Measurements from ENCODE around the gene MEIOSIN. TPM values are rescaled to one million over a fixed set of nuclear protein-coding genes. Genes with fewer than 3 reads are reported as not detected.
"Not testable (repeated sequence)": the region's sequence is repeated elsewhere in the genome, so short reads cannot be mapped to it uniquely, and the experiment has no call there.

The MEIOSIN gene
- total RNA-seq, 8 experiments from 2014 or later, result 0.09 to 0.24 TPM; not detected in 6

DNA sequence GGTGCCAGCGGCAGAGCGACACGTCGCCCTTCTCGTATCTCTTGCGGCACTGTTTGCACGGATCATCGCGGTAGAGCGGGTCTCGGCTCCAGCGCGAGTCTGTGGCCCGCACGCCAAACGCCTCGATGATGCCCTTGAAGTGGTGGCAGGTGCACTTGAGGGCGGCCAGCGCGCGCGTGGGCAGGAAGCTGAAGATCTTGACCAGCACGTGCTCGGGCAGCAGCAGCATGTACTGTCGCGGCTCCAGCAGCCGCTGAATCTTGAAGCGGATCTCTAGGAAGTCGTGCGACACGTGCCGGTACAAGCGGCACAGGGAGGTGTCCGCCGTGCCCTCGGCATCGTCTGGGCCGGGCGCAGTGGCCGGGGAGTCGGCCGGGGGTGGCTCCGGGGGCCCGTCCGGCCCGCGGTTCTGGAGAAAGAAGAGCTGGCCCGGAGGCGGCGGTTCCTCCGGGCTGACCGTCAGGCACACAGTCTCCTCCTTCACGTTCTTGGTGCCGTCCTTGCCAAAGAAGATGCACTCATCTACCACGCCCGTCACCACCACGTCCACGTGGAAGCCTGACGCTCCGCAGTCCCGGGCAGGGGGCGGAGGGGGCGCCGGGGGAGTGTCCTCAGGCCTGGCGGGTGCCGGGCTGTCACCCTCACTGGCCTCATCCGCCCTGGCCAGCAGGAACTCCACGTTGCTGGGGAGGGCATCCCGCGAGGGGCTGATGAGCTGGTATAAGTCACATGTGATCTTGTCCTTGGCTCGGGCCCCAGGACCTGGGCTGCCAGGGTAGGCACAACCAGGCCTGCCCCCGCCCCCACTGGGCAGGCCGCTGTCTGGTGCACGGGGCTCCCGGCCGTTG is 21.2 kb upstream of the MEIOSIN start:
- Histone ChIP-seq H3K4me3 (no peak overlapping the region), H3K27ac (no peak overlapping the region), H3K4me1 (replicated peaks in 1 of 2) (peaks cover 4 to 7% of the 10 kb centered on the region in 2 donors)
- 87 to 92% (median 88%) methylated on average over 6 to 22 of the region's 76 CpGs; no CpG with 5 or more reads in 7 of the 10 experiments for WGBS, 10 experiments
- ATAC-seq (replicated peaks in 6 of 8), result peak in 1 of 8 experiments; percentile 4
- in situ Hi-C loops (cut with MboI; ENCODE audit: low pct_unique_long_range_greater_than_20kb in 2 of 9, low sequenced_read_pairs in 9 of 9, unreplicated experiment in 9 of 9), result no loop called here

DNA sequence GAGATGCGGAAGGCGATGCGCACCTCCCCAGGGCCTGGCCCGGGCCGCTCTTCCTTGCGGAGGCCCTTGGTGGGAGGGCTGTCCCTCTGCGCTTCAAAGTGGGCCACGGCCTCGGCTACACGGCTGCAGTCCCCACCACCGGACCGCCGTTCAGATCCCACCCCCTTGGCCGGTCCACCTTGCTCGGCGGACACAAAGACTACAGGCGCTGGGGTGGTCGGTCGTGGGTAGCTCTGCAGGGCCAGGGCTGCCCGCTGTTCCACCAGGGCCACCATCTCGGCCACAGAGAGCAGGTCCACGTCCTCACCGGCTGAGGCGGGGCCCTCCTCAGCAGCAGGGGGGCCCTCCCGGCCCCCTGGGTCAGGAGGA is 20.6 kb upstream of the MEIOSIN start:
- H3K27ac ChIP-seq, result no peak overlapping the region
- 60% methylated on average over 1 of the region's 25 CpGs; no CpG with 5 or more reads in 9 of the 10 experiments for WGBS, 10 experiments
- in situ Hi-C loops (cut with MboI; ENCODE audit: low pct_unique_long_range_greater_than_20kb in 2 of 9, low sequenced_read_pairs in 9 of 9, unreplicated experiment in 9 of 9), result no loop called here

DNA sequence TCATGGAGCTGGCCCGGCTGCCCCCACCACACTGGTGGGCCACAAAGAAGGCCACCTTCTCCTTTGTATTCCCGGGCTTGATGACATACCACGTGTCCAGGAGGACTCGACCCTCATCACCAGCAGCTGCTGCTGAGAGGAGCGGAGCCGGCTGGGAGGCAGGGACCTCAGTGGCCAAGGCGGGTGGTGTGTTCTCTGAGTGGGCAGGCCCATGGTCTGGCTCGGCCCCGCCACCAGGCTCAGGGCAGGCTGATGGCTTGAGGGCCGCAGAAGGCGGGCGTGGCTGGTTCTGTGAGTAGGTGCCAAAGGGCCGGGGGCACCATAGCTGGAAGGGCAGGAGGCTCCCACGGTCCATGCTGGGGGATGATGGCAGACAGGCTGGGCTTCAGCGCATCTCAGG is 20.1 kb upstream of the MEIOSIN start:
- H3K27ac ChIP-seq, result no peak overlapping the region
- peaks cover 8 to 9% of the 10 kb centered on the region in 2 donors for H3K4me1 ChIP-seq (replicated peaks in 1 of 2)
- 67 to 100% (median 100%) methylated on average over 1 to 3 of the region's 15 CpGs; no CpG with 5 or more reads in 6 of the 10 experiments for WGBS, 10 experiments
- no peak overlapping the region for H3K4me3 ChIP-seq
- no peak for ATAC-seq (replicated peaks in 6 of 8)
- in situ Hi-C loops (cut with MboI; ENCODE audit: low pct_unique_long_range_greater_than_20kb in 2 of 9, low sequenced_read_pairs in 9 of 9, unreplicated experiment in 9 of 9), result no loop called here

More for the DNA sequence above, 20.6 kb upstream of the MEIOSIN start:
- ATAC-seq (replicated peaks in 6 of 8), result no peak
- Histone ChIP-seq H3K4me3 (no peak overlapping the region), H3K4me1 (replicated peaks in 1 of 2) (peaks cover 4 to 7% of the 10 kb centered on the region in 2 donors)

DNA sequence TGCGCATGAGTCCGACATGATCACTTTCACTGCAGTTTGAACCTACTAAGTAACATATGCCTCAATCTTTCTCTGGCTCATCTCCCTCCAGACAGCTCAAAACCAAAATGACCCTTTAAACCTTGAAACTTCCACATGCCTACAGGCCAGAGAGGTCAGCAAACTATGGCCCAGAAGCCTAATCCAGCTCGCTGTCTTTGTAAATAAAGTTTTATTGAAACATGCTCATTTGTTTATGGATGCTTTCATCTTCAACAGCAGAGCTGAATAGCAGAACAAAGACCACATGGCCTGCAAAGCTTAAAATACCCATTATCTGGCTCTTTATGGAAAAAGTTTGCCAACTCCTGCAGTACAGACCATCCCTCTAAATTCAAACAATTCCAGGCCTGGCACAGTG is 18.1 kb upstream of the MEIOSIN start:
- ATAC-seq (replicated peaks in 6 of 8), result no peak
- 20 to 100% (median 86%) methylated on average over 1 to 3 of the region's 3 CpGs; no CpG with 5 or more reads in 2 of the 10 experiments for WGBS, 10 experiments
- Histone ChIP-seq H3K27ac (no peak overlapping the region), H3K4me1 (replicated peaks in 1 of 2) (peaks cover 13 to 14% of the 10 kb centered on the region in 2 donors), H3K4me3 (no peak overlapping the region)
- in situ Hi-C loops (cut with MboI; ENCODE audit: low pct_unique_long_range_greater_than_20kb in 2 of 9, low sequenced_read_pairs in 9 of 9, unreplicated experiment in 9 of 9), result no loop called here

DNA sequence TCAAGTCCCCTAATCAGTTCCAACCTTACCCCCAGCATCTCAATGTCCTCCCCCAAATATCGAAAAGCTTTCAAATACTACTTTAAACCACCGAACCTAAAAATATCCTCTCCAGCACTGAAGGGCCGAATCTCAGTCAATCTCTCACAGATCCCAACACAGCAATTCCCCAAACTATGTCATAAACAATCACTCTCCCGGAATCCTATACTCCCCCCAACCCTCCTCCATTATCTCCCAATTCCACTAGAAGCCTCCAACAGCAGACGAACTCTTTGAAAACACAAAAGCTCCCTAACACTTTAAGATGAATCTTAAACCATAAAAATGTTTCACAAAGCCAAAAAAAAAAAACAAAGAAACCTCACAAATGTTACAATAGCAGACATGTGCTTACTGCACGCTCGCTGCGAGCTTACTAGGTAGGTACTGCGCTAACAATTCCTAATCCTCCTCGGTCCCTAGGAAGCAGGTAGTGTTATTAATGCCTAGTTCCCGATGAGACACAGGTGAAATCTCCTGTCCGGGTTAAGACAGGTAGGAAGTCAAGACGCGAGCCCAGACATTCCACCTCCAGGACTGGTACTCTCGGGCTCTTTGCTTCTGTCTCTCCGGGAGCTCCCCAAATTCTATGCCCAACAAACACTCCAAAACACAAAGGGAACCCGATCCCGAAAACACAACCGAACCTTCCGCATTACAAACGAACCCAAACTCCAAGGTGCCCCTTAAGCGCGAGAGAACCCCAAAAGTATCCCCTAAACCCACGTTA is 16.7 kb upstream of the MEIOSIN start:
- in situ Hi-C loops (cut with MboI; ENCODE audit: low pct_unique_long_range_greater_than_20kb in 2 of 9, low sequenced_read_pairs in 9 of 9, unreplicated experiment in 9 of 9), result no loop called here
- Histone ChIP-seq H3K4me3 (peak overlapping the region; percentile 51 to 72 (median 64)), H3K27ac (peak overlapping the region; percentile 75 to 86), H3K4me1 (replicated peaks in 1 of 2) (peaks cover 11 to 13% of the 10 kb centered on the region in 2 donors)
- peak in 2 of 8 experiments; percentile 1 to 3 for ATAC-seq (replicated peaks in 6 of 8)
- 0 to 19% (median 6%) methylated on average over 1 to 11 of the region's 24 CpGs; no CpG with 5 or more reads in 1 of the 10 experiments for WGBS, 10 experiments

DNA sequence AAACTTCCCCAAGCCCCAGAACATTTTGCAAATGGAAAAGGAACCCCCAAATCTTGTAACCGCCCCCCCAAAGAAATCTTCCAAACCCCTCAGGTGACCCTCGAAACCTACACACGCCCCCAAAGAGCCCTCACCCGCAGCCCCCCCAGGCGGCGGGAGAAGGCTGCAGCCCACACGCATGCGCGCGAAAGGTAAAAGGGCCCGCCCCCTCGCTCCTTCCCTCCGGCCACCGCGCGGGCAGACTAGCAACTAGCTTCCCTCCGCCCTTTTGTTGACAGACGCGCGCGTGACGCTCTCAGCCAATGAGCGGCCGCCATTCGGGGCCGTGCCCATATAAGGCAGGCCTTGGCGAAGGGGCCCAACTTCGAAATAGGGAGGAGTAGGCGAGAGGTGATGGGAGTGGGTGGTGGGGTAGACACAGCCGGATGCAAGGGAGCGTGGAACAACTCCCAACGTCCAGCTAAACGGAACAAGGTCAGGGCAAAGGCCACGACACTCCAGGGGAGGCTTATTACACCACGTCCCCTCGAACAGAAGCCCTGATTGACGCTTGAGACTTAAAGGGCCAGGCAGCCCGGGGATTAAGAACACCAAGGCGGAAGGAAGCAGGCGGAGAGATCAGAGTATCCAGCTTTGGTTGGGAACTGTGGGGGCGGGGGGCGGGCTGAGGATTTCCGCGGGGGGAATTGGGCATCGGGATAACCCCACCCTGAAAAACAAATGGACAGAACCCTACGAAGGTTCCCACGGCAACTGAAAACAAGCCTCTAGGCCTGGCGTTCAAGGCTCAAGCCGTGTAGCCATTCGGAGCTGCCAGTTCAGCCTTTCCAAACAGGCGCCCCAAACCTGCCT is 15.9 kb upstream of the MEIOSIN start:
- 0 to 10% (median 0%) methylated on average over 1 to 19 of the region's 51 CpGs; no CpG with 5 or more reads in 4 of the 10 experiments for WGBS, 10 experiments
- peaks cover 11 to 13% of the 10 kb centered on the region in 2 donors for H3K4me1 ChIP-seq (replicated peaks in 1 of 2)
- ATAC-seq (replicated peaks in 6 of 8), result peak; percentile 83 to 98 (median 96)
- H3K27ac ChIP-seq, result peak overlapping the region; percentile 85 to 94
- H3K4me3 ChIP-seq, result peak overlapping the region; percentile 51 to 72 (median 64)
- in situ Hi-C loops (cut with MboI; ENCODE audit: low pct_unique_long_range_greater_than_20kb in 2 of 9, low sequenced_read_pairs in 9 of 9, unreplicated experiment in 9 of 9), result no loop called here

DNA sequence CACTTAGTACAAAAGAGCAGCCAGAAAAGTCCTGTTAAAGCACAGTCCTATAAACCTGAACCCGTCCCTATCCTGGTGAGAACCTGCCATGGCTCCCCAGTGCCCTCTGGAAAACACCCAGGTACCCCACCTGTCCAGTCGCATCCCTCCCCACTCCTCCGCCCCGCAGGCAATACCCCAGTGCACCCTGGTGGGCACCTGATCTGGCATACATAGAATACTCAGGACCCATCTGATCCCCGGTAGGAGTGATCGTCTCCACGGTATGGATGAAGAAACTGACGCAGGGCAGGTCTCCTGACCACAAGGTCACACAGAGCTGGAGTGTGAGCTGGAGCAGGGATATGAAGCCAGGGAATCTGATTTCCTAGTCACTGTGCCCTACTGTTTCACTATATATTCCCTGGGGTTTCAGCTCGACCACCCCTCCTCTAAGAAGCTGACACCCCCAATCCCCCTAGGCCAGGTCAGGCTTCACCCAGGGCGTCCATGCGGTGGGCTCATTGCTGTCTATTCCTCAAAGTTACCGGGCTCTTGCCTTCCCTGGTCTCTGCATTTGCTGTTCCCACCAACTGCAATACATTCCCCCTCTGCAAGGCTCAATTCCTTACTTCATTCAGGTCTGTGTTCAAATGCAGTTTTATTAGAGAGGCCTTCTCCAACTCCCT is 15.1 kb upstream of the MEIOSIN start:
- WGBS, 10 experiments, result 25 to 82% (median 80%) methylated on average over 1 to 4 of the region's 12 CpGs; no CpG with 5 or more reads in 5 of the 10 experiments
- ATAC-seq (replicated peaks in 6 of 8), result peak in 2 of 8 experiments; percentile 0
- Histone ChIP-seq H3K4me3 (peak overlapping the region; percentile 51 to 72 (median 64)), H3K27ac (peak overlapping the region; percentile 85 to 94), H3K4me1 (replicated peaks in 1 of 2) (peaks cover 11 to 13% of the 10 kb centered on the region in 2 donors)
- in situ Hi-C loops (cut with MboI; ENCODE audit: low pct_unique_long_range_greater_than_20kb in 2 of 9, low sequenced_read_pairs in 9 of 9, unreplicated experiment in 9 of 9), result no loop called here

DNA sequence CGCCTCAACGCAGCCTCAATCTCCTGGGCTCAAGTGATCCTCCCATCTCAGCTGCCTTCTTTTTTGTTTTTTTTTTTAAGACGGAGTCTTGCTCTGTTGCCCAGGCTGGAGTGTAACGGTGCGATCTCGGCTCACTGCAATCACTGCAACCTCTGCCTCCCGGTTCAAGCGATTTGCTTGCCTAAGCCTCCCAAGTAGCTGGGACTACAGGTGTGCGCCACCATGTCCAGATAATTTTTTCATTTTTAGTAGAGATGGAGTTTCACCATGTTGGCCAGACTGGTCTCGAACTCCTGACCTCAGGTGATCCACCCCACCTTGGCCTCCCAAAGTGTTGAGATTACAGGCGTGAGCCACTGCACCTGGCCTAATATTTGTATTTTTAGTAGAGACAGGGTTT is 13.2 kb upstream of the MEIOSIN start:
- in situ Hi-C loops (cut with MboI; ENCODE audit: low pct_unique_long_range_greater_than_20kb in 2 of 9, low sequenced_read_pairs in 9 of 9, unreplicated experiment in 9 of 9); H3K27ac ChIP-seq; H3K4me3 ChIP-seq; ATAC-seq (replicated peaks in 6 of 8): not testable (repeated sequence)
- WGBS, 10 experiments, result 89 to 100% (median 100%) methylated on average over 1 to 9 of the region's 11 CpGs; no CpG with 5 or more reads in 3 of the 10 experiments
- H3K4me1 ChIP-seq (replicated peaks in 1 of 2), result peaks cover 11 to 13% of the 10 kb centered on the region in 2 donors

DNA sequence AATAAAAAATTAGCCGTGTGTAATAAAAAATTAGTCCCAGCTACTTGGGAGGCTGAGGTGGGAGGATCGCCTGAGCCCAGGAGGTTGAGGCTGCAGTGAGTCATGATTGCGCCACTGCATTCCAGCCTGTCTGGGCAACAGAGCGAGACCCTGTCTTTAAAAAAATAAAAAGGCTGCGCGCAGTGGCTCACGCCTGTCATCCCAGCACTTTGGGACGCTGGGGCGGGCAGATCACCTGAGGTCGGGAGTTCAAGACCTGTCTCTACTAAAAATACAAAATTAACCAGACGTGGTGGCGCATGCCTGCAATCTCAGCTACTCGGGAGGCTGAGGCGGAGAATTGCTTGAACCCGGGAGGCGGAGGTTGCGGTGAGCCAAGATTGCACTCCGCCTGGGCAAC is 4.6 kb upstream of the MEIOSIN start:
- ATAC-seq (replicated peaks in 6 of 8); H3K27ac ChIP-seq; H3K4me1 ChIP-seq (replicated peaks in 1 of 2); in situ Hi-C loops (cut with MboI; ENCODE audit: low pct_unique_long_range_greater_than_20kb in 2 of 9, low sequenced_read_pairs in 9 of 9, unreplicated experiment in 9 of 9); H3K4me3 ChIP-seq: not testable (repeated sequence)
- 87 to 100% (median 96%) methylated on average over 1 to 8 of the region's 18 CpGs; no CpG with 5 or more reads in 3 of the 10 experiments for whole genome bisulfite sequencing, 10 experiments

DNA sequence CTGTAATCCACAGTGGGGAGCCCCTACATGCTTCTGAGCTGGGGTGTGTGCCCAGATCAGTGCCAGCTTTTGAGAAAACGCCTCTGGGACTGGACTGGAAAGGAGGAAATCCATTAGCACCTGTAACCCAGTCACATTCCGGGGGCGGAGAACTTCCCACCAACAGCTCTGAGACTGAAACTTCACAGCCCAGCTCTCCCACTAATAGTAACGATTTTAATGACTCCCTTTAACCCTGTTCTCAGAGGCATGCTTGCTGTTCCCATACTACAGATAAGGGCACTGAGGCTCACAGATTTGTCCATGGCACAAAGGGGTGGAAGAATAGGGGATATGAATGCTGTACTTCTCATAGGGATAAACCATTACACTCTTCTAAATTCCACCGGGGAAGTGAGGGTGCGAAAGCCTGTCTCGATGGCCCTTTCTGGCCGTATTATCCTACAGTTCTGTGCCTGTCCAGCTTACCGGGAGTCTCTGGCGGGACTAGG is 3.4 kb upstream of the MEIOSIN start:
- WGBS, 10 experiments, result 0 to 15% (median 3%) methylated on average over 2 to 7 of the region's 10 CpGs; no CpG with 5 or more reads in 3 of the 10 experiments
- peak overlapping the region in 1 of 2 donors; percentile 53 for H3K27ac ChIP-seq
- peaks cover 0 to 6% of the 10 kb centered on the region in 2 donors for H3K4me1 ChIP-seq (replicated peaks in 1 of 2)
- H3K4me3 ChIP-seq, result peak overlapping the region; percentile 58 to 78 (median 60)
- in situ Hi-C loops (cut with MboI; ENCODE audit: low pct_unique_long_range_greater_than_20kb in 2 of 9, low sequenced_read_pairs in 9 of 9, unreplicated experiment in 9 of 9), result no loop called here
- peak in 2 of 8 experiments; percentile 2 to 5 for ATAC-seq (replicated peaks in 6 of 8)

DNA sequence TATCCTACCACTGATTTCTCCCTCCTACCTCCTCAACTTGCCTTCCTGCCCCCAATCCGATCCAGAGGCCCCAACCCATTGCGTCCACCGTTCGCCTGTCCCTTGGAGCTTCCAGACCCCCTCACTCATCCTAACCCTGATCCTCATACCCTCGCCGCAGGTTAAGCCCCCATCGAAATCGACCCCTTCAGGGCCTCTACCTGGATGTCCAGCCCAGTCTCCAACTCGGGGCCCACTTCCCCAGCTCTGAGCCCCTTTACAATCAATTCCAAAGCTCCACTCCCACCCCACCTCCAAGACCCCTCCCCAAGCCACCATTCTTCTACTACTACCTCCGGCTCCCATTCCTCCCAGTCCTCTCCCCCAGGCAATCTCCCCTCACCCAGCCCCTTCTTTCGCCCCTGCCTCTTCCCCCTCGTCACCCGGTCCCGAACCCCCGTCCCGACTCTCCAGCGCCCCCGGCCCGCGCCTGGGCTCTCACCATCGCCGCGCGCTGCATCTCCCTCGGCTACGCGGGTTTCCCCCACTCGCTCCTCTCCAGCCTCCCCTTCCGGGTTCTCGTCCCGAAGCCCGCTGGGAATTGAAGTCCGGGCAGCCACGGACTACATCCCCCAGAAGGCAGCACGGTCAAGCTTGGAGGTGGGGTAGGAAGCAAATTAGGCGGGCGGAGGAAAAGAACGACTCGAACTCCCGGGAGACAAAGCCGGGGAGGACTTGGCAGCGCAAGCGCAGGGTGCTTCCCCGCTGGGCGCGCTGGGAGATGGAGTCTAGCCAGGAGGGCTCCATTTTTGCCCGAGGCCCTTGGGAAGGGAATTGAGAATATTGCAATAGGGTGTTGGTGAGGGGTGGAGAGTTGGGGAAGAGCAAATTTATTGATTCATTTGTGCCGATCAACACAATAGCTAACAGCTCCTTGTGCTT is 2.6 kb upstream of the MEIOSIN start, which contains the start of gene FBXO46:
FBXO46 (minus strand) TSS at position 529 of the 921 bp plus-strand sequence. CDS start 17,401 bp downstream, outside the sequence.
- Histone ChIP-seq H3K4me3 (peak within 1 kb of the TSS; percentile 58 to 78 (median 60)), H3K27ac (peak within 1 kb of the TSS; percentile 31 to 53), H3K4me1 (replicated peaks in 1 of 2) (peaks cover 0 to 6% of the 10 kb centered on the region in 2 donors)
- in situ Hi-C loops (cut with MboI; ENCODE audit: low pct_unique_long_range_greater_than_20kb in 2 of 9, low sequenced_read_pairs in 9 of 9, unreplicated experiment in 9 of 9), result no loop called here
- ATAC-seq (replicated peaks in 6 of 8), result peak; percentile 97 to 99 (median 98)
- 0 to 20% (median 0%) methylated on average over 1 to 17 of the region's 48 CpGs; no CpG with 5 or more reads in 4 of the 10 experiments for WGBS, 10 experiments

Data from motor neuron (in vitro differentiated cells).